Lower leg skin (tissue), 4 donors: Measurements from ENCODE around the gene NRDC. TPM values are rescaled to one million over a fixed set of nuclear protein-coding genes. Genes with fewer than 3 reads are reported as not detected.

Experiments
- DNase-seq, 2 donors: peaks; one replicate each; pipeline ENCODE4 v3.0.0-alpha.2; 2019; ENCODE audit warnings: low spot score in 2 of 2
- H3K4me3 ChIP-seq: fragments of 200-600 bp; sonication (generic); 2 replicates; pipeline ENCODE4 v1.5.1; 2017; ENCODE audit warnings: mild to moderate bottlenecking, low read depth; ENCODE audit not compliant: poor library complexity, severe bottlenecking
- POLR2A ChIP-seq, 2 donors: fragments of 450-650 bp; IDR thresholded peaks; one replicate each; pipeline ENCODE4 v1.6.1; 2016 to 2017; ENCODE audit warnings: antibody characterized with exemption in 2 of 2, mild to moderate bottlenecking in 1 of 2, moderate library complexity in 1 of 2
- WGBS, 2 donors: methylation state at CpG; one replicate each; pipeline ENCODE4 v1.1.5; 2018; 5-methylcytosine and 5-hydroxymethylcytosine counted together
- intact Hi-C: fragments of 100-400 bp; cut with DNase I; formaldehyde crosslinking; loops from one replicate; pipeline ENCODE4 v1.15.0; 2023; ENCODE audit warnings: low total_unique reads
- microRNA counts, 2 donors: library from miRNA; unstranded; fragments of <30 nt; microRNA quantifications; one replicate each; lab custom pipeline; 2016
- microRNA-seq, 2 donors: library from miRNA; unstranded; fragments of <30 nt; microRNA quantifications; one replicate each; pipeline ENCODE4, GENCODE V29; 2016; ENCODE audit warnings: borderline replicate concordance in 2 of 2, borderline number of aligned reads in 1 of 2
- total RNA-seq, 4 donors: library from RNA; depleted of rRNA; stranded (reverse); fragments of >200 nt; gene quantifications; one replicate each; pipeline ENCODE4 v1.1.0, GENCODE V29; 2016
- TF ChIP-seq, protein P1 (sequence below), 3 donors: fragments of 450-650 bp; IDR thresholded peaks; one replicate each; pipeline ENCODE4 v1.5.1; 2016; ENCODE audit warnings: antibody characterized with exemption in 3 of 3, mild to moderate bottlenecking in 3 of 3, moderate library complexity in 2 of 3

Gene NRDC
- total RNA-seq, 4 donors from 2014 or later, result 90.3 to 113 (median 103) TPM

DNA sequence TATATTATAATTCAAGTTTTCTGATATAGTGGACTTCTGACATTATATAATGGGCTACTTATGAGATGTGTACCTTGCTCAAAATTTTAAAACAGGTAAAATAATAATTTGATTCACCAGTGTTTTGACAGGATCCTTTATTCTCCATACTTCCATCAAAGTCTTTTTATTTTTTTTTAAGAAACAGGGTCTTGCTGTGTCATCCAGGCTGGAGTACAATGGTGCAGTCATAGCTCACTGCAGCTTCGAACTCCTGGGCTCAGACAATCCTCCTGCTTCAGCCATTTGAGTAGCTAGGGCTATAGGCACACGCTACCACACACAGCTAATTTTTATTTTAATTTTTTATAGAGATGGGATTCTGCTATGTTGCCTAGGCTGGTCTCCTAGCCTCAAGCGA is 129.4 kb downstream of the NRDC start:
- intact Hi-C loops, result no loop called here
- 92 to 97% methylated on average over 3 of the region's 3 CpGs for WGBS, 2 donors
- TF ChIP-seq, protein P1, sequence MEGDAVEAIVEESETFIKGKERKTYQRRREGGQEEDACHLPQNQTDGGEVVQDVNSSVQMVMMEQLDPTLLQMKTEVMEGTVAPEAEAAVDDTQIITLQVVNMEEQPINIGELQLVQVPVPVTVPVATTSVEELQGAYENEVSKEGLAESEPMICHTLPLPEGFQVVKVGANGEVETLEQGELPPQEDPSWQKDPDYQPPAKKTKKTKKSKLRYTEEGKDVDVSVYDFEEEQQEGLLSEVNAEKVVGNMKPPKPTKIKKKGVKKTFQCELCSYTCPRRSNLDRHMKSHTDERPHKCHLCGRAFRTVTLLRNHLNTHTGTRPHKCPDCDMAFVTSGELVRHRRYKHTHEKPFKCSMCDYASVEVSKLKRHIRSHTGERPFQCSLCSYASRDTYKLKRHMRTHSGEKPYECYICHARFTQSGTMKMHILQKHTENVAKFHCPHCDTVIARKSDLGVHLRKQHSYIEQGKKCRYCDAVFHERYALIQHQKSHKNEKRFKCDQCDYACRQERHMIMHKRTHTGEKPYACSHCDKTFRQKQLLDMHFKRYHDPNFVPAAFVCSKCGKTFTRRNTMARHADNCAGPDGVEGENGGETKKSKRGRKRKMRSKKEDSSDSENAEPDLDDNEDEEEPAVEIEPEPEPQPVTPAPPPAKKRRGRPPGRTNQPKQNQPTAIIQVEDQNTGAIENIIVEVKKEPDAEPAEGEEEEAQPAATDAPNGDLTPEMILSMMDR (IDR thresholded peaks at IDR 0.05), result no peak
- TF ChIP-seq POLR2A (IDR thresholded peaks at IDR 0.05), result no peak
- H3K4me3 ChIP-seq, result no peak overlapping the region
- DNase-seq, result no peak

DNA sequence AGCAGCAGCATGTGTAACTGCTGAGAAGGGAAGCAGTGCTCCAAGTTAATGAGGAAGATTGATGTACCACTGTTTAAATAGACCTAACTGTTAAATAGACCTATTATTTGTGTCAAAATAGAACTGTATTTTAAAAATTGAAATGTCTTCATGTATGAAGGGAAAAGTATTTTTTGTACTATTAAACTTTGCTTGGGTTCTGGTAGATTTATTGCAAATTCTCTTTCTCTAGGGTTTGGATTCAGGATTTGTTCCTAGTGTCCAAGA is 133.3 kb downstream of the NRDC start:
- no peak overlapping the region for H3K4me3 ChIP-seq
- TF ChIP-seq POLR2A (IDR thresholded peaks at IDR 0.05), result no peak
- TF ChIP-seq, protein P1 (IDR thresholded peaks at IDR 0.05), result no peak
- no peak for DNase-seq
- intact Hi-C loops, result no loop called here

DNA sequence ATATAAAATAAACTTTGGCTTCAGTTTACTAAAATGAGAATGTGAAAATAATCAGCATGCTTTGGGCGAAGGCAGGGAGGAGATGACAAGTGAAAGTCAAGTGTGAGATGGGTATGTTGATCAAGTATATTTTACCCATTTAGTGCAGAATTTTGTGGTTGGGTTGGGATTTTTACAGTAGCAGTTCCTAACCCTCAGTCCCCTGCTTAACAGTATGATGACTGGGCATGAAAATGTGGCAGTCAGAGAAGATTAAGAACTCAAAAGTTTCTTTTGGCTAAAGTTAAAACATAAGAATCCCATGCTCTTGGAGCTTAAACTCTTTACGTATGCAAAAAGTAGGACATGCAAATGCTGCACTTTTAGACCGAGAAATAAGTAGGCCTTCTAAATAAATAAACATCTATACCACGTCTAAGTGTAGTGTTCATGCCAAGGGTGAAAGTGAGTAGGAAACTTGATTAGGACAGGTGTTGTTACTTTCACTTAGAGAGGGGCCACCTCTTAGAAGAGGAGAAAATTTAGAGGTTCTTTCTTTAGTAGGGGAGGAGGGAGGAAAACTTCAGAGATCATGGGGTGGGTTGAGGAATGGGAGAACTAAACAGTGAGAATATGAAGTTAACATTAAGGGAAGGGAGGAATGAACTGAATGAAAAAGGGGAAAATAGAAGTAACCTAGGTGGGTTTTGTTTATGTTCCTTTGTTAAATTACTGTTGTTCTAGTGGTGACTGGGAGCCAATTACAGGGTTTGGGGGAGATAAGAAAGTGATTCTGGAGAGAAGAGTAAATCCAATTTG is 133.8 kb downstream of the NRDC start:
- no peak for DNase-seq
- H3K4me3 ChIP-seq, result no peak overlapping the region
- TF ChIP-seq POLR2A (IDR thresholded peaks at IDR 0.05), result no peak
- TF ChIP-seq, protein P1 (IDR thresholded peaks at IDR 0.05), result no peak
- intact Hi-C loops, result no loop called here
- 88 to 89% methylated on average over 4 of the region's 4 CpGs for WGBS, 2 donors

DNA sequence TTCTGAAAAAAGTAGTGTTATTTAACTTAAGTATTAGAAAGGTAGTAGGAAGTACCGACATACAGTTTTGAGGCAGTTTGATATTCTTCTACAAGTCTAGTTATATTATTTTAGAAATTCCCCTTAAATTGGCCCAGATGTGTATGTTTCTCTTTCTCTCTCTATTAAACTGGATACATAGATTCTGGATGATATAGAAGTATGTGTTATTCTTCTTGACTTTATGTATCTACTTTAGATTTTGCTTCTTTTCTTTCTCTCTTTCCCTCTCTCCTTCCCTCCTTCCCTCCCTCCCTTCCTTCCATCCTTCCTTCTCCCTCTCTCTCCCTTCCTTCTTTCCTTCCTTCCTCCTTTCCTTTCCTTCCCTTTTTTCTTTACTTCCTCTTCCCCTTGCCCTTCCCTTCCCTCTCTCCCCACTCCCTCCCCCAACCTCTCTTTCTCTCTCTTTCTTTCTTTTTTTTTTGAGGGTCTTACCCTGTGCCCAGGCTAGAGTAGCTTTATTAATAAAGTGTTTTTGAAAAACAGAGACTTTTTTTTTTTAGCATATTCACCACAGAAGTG is 137.3 kb downstream of the NRDC start:
- intact Hi-C loops, result no loop called here
- 93 to 97% methylated on average over 1 of the region's 1 CpG for WGBS, 2 donors
- DNase-seq, result no peak
- TF ChIP-seq, protein P1 (IDR thresholded peaks at IDR 0.05), result no peak
- TF ChIP-seq POLR2A (IDR thresholded peaks at IDR 0.05), result no peak
- H3K4me3 ChIP-seq, result no peak overlapping the region

DNA sequence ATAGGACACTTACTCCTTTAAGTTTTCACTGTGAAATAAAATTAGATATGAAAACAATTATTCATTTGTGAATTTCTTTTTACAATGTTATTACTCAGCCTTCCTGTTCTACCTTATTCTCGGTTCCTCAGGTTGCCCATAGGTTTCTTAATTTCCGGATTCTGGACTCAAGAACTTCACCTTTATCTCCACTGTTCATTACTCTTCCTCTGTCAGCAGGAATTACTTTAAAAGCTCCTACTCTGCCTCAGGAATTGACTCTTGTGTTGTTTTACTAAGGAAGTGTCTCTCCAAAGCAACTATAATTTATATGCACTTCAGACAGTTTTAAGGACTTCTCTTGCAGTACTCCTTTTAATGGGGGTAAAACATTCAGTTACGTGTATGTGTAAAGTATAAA is 137.9 kb downstream of the NRDC start:
- intact Hi-C loops, result no loop called here
- no peak for TF ChIP-seq POLR2A (IDR thresholded peaks at IDR 0.05)
- TF ChIP-seq, protein P1 (IDR thresholded peaks at IDR 0.05), result no peak
- 77 to 89% methylated on average over 3 of the region's 3 CpGs for WGBS, 2 donors

More for the DNA sequence above, 137.9 kb downstream of the NRDC start:
- DNase-seq, result no peak
- H3K4me3 ChIP-seq, result no peak overlapping the region

MicroRNAs within 50 kb of the gene (microRNA counts, 767-probe panel; counts per million panel counts)
- 0 to 358 counts per million in 2 donors for microRNA hsa-miR-761 (lab: Ali Mortazavi, UCI)

Small RNA genes within 50 kb of the gene (microRNA-seq; reads per million reads assigned to microRNA genes)
- gene MIR761, result 0 reads per million in 2 donors

Other genes with a start within 250 kb of the NRDC start
- 10 to 100 TPM in 1 of 4 donors, 1 to 10 TPM in 3; 2.4 to 13.7 (median 4.3) TPM for gene RAB3B, start 112.0 kb upstream of the NRDC start, total RNA-seq
- gene KTI12, start 155.1 kb upstream of the NRDC start, total RNA-seq, result 1 to 10 TPM; 6.8 to 8.7 (median 7.1) TPM
- gene TXNDC12, start 176.5 kb upstream of the NRDC start, total RNA-seq, result 10 to 100 TPM; 22.5 to 37.0 (median 30.0) TPM
- gene BTF3L4, start 177.6 kb upstream of the NRDC start, total RNA-seq, result 10 to 100 TPM; 46.9 to 61.9 (median 49.0) TPM